Stimulated activated CD8-positive, alpha-beta memory T cell treated with anti-CD3 and anti-CD28 coated beads, Interleukin-4, amount 100 ng/mL, for 24 hours (primary cell): ENCODE results near the gene PDLIM5.

Experiments used
- DNase-seq: peaks from one replicate; pipeline ENCODE4 v3.0.0-alpha.2; 2020; ENCODE audit warnings: low read depth

The PDLIM5 gene

DNA sequence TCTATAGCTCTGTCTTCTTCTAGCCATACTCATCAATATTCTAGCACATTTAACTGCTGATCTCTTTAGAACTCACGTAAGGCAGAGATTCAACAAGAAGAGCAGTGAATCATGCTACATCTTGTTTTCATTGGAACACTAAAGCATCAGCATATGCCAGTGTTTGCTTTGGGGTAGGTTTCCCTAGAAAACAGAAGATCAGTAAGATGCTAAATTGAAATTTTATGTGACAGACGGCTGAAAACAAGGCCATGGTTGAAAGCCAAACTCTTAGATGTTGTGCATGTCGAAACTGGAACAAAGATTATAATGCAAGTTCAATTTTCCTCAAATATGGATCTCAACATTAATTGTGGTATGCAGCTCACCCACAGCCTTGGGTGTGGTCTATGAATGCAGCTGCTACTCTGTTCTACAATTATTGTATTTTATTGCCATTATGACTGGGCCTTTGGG is 107.6 kb downstream of the PDLIM5 start:
- no peak for DNase-seq

GRCh38 chr4:94561249-94562024 is 109.7 kb downstream of the PDLIM5 start:
- no peak for DNase-seq

DNA sequence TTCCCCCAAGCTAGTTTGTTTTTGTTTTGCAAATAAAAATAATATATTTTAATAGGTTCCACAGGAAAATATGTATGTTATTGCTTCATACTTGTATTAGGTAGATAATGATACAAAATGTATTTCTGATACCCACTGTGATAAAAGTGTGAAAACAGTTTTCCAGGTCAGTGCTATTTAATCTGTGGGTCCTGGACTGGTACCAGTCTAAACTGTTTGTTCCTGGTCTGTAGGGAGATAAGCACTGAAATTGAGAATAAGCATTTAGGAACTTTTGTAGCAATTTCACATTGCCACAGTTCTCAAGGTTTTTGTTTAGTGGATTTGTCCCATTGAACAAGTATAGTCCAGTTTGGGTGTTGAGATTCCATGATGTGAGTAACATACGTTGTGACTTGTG is 110.5 kb downstream of the PDLIM5 start:
- no peak for DNase-seq

DNA sequence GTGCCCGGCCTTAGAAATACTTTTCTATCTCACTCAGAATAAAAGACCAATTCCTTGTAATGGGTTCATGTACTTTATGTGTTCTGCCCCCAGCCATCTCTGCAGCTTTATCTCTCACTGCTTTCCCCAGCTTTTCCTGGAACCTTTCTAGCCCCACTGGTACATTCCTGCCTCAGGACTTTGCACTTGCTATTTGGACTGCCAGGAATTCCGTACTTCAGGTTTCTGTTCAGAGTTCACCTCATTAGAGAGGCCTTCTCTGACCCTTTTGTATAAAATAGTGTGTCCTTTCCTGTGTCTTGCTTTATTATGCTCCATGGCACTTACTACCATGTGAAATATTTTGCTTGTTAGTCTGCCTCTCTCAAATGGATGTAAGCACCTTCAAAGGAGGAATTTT is 112.5 kb downstream of the PDLIM5 start:
- DNase-seq: no peak

DNA sequence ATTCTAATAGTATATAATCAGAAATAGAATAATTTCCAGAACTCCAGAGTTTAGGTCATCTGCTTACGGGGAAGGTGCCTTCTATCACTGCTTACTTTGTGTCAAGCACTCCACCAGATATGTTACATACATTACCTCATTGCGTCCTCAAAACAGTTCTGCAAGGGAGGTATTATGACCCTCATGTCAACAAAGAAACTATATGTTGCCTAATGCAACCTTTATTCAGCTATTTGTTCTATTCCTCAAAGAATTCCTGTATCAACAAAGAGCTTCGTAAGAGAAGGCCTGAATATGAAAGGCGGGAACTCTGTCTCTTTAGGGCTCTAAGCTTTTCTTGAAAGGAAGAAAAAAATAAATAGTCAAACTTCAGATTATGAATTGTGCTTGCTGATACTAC is 114.7 kb downstream of the PDLIM5 start:
- DNase-seq: no peak

DNA sequence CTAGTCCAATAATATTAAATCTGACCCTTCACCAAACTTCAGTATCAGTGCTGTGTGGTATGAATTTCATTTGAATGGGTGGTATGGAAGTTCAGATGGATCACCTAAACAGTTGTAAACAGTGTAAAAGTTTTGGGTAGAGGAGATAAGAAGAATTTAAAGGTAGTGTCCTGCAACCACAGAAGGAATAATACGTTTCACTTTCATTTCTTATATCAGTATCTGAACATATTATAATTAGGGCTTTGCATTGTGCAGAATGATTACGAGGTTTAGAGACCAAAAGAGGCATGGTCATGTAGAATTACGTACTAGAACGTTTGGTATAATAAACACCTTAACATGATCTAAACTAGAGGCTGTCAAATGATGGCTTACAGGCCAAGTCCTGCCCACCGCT is 116.1 kb downstream of the PDLIM5 start:
- no peak for DNase-seq

DNA sequence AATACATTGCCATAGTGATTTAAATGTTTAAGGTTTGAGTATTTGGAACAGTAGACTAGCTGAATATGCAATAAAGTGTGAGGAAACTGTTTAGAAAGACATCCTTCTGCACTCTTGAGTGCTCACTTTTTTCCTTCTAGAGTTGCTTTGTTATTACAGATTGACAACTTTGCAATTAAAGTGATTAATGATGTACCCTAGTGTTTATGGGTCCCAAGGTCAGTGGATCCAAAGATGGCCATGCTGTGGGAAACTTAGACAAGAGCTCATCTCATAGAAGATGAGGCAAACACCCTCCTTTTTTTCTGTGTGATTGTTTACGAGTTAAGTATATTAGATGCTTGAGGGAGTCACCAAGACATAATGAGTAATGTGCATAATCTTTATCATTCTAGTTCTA is 118.8 kb downstream of the PDLIM5 start:
- no peak for DNase-seq

DNA sequence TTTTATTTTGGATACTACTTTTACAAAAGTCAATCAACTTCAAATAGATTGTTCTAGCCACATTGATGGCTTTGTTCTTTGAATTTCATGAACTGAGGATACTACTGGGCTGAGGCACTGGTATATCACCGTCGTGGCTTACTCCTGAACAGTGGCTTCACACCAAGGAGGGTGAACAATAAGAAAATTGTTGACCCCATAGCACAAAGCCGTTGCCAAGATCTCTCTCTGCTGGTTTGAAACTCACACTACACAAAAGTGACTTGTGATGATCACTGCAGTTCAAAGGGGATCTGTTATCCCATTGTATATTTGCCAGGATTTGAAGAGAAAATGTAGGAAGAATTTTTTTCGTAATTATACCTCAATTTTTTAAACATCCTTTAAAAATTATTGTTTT is 119.6 kb downstream of the PDLIM5 start:
- no peak for DNase-seq

- no peak for DNase-seq
Measured at GRCh38 chr4:94571715-94572114, 120.0 kb downstream of the PDLIM5 start.

DNA sequence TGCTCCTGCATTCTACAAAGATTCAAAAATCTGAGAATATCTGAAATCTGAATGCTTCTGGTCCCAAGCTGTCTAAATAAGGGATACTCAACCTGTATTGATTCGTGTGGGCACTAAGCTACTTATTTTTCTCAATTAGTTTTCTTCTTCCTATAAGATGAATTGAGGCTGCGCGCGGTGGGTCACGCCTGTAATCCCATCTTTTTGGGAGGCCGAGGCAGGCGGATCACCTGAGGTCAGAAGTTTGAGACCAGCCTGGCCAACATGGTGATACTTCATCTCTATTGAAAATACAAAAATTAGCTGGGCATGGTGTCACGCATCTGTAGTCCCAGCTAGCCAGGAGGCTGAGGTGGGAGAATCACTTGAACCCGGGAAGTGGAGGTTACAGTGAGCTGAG is 122.3 kb downstream of the PDLIM5 start:
- no peak for DNase-seq

GRCh38 chr4:94574616-94575015 is 122.9 kb downstream of the PDLIM5 start:
- no peak for DNase-seq

DNA sequence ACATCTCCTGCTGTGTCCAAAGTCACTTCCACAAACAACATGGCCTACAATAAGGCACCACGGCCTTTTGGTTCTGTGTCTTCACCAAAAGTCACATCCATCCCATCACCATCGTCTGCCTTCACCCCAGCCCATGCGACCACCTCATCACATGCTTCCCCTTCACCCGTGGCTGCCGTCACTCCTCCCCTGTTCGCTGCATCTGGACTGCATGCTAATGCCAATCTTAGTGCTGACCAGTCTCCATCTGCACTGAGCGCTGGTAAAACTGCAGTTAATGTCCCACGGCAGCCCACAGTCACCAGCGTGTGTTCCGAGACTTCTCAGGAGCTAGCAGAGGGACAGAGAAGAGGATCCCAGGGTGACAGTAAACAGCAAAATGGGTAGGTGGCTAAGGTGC is 123.9 kb downstream of the PDLIM5 start:
- no peak for DNase-seq

- DNase-seq: no peak
Measured at GRCh38 chr4:94576210-94576609, 124.5 kb downstream of the PDLIM5 start.

- no peak for DNase-seq
Measured at GRCh38 chr4:94577136-94577535, 125.4 kb downstream of the PDLIM5 start.

GRCh38 chr4:94578195-94578594 is 126.5 kb downstream of the PDLIM5 start:
- DNase-seq: no peak

DNA sequence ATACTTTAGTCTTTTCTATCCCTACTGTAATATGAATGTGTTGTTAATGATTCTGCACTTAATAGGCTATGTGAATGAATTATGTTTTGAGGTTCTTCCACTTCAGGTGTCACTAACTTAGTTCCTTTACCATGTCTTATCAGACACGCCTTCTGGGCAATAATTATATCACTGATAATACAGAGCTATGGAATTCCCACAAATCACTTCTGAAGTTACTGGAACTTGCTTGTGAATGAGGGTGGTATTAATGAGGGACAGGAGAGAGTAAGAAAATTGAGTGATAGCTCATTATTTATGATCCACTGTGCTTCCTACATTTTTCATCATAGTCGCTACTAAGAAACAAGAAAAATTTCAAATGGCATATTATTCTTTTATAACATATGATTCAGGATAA is 130.0 kb downstream of the PDLIM5 start:
- no peak for DNase-seq

- DNase-seq: no peak
Measured at GRCh38 chr4:94582517-94582916, 130.8 kb downstream of the PDLIM5 start.

- DNase-seq: no peak
Measured at GRCh38 chr4:94583914-94584641, 132.3 kb downstream of the PDLIM5 start.

GRCh38 chr4:94588896-94589693 is 137.4 kb downstream of the PDLIM5 start:
- DNase-seq: no peak

DNA sequence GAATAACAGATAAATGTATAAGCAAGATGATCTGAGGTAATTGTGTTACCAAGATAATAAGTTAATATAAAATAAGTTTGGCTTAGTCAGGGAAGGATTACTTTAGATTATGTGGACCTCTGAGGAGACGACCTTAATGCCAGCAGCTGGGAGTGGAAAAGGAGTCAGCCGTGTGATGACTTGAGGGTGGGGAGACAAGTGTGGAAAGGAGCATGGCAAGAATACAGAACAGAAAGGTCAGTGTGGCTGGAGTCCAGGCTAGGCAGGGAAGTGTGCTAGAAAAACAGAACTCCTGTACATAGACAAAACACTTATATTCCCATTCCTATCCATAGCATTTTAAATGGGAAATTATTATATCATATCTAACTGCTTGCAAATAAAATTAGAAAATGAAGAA is 138.8 kb downstream of the PDLIM5 start:
- DNase-seq: no peak

- DNase-seq: no peak
Measured at GRCh38 chr4:94591289-94591688, 139.5 kb downstream of the PDLIM5 start.

DNA sequence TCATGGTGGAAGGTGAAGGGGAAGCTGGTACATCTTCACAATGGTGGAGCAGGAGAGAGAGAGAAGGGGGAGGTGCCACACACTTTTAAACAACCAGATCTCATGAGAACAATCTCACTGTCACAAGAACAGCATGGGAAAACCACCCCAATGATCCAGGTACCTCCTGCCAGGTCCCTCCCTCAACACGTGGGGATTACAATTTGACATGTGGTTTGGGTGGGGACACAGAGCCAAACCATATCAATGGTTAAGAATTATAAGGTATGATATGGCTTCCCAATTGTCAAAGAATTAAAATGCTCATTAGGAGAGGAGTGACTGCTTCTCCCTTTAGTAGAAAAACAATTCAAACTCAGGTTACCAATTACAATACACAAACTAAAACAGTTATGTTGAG is 143.3 kb downstream of the PDLIM5 start:
- no peak for DNase-seq
